H4 (cell line): ENCODE results near the gene DNAJB8. TPM values are rescaled to one million over a fixed set of nuclear protein-coding genes. Genes with fewer than 3 reads are reported as not detected.

Source experiments
- DNase-seq: peaks from one replicate; pipeline ENCODE4 v3.0.0-alpha.2; 2015; ENCODE audit warnings: low spot score
- total RNA-seq: library from RNA; depleted of rRNA; stranded (reverse); fragments of >200 nt; shearing (Covaris generic); gene quantifications from 2 replicates; pipeline ENCODE4 v1.2.3, GENCODE V29; 2014

The DNAJB8 gene
- total RNA-seq, 1 experiment from 2014 or later, result not detected

DNA sequence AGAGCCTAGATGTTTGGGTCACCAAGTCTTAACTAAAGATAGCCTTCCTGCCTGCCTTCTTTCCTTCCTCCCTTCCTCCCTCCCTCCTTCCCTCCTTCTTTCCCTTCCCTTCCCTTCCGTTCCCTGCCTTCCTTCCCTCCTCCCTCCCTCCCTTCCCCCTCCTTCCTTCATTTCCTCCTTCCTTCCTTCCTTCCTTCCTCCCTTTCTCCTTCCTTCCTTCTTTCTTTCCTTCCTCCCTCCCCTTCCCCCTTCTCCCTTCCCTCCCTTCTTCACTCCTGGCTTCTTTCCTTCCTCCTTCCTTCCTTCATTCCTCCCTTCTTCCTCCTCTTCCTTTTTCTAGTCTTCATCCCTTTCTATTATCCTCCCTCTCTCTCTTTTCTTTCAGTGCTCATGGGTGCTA lies 2.0 kb downstream of the DNAJB8 start:
- no peak for DNase-seq

DNA sequence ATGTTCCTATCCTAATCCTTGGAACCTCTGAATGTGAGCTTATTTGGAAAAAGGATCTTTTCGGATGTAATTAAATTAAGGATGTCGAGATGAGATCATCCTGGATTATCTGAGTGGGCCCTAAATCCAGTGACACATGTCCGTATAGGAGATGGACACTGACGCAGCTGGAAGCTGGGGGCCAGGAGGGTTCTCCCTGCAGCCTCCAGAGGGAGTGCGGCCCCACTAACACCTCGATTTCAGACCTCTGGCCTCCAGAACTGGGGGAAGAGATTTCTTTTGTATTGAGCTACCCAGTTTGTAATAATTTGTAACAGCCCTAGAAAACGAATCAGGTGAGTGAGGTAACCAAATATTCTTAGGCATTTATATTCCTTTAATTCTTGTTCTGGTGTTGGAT lies 2.5 kb downstream of the DNAJB8 start:
- DNase-seq, result no peak

DNA sequence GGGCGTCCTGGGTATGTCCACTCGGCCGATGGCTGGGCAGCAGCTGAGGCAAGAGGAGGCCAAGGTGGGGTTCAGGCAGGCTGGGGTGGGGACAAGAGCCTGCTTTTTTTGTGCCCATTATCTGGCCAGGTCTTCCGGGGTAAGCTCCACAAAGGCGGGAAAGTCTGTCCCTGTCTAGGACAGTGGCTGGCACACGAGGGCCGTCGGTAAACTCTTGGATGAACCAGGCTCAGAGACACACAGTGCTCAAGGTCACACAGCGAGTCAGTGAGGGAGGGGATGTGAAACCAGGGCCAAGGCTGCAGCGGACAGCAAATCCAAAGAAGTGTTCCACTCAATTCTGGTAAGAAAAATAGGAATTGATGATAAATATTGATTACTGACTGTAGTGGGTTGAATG lies 2.9 kb downstream of the DNAJB8 start:
- DNase-seq, result no peak

DNA sequence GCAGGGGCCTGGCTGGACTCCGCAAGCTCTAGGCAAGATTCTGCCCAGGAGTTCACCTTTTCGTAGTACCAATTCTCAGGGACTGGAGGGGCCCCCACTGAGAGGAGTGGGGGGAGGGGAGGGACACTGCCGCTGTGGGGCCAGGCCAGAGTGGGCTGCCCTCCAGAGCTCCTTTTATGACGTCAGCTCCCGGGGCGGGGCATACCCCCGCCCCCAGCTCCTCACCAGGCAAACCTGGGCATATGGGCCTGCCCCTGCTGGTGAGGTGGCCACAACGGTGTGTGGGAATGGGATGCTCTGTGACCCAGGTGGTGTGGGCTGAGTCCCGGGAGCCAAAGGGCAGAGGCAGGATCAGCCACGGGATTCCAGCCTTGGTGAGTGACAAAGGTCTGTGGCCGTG lies 3.3 kb downstream of the DNAJB8 start:
- DNase-seq, result no peak

DNA sequence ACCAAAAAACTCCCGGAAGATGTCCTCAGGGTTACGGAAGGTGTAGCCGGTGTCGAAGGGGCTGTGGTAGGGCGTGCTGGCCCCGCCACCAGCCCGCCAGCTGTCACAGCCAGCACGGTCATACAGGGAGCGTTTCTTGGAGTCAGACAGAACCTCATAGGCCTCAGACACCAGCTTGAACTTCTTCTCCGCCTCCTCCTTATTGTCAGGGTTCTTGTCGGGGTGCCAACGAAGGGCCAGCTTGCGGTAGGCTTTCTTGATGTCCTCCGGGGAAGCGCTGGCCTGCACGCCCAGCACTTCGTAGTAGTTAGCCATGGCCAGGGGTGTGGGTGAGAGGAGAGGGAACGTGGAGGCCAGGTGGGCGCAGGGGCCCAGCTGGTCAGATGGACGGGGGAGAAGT lies 3.8 kb downstream of the DNAJB8 start:
- DNase-seq, result no peak

DNA sequence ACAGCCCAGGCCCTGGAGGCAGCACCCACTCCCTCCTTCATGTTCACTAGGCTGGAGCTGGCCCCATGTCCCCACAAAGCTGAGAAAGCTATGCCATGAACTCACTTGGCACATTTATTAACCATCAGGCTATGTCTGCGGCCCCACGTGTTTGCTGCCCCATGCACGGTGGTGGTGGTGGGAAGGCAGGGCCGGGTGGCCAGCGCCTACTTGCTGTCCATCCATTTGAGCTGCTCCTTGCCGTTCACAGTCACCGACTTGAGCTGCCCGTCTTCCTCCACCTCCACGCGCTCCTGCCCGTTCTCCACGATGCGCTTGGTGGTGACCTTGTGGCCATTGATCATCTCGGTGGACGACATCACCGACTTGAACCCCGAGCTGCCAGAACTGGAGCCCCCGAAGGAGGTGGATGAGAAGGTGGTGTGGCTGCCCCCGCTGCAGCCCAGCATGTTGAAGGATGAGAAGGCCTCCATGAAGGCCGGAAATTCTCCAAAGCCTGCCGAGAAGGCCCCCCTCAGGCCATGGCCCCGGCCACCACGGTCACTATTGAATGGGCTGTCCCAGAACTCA lies 4.3 kb downstream of the DNAJB8 start:
- DNase-seq, result no peak

DNA sequence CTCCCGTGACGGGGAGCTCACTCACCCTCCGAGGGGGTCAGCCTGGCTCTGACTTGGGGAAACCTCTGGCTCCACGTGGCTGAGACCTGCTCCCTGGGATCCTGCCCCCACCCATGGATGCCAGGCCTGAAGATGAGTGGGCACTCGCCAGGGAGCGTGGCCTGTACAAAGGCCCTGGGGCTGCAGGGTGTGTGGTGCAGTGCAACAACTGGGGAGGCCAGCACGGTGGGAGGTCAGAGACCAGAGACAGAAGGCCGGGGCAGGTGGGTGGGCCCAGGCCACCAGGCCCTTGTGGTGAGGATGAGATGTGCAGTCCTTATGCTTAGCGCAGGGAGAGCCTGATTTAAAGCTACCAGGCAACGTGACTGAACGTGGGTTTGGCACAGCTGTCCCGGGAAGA lies 5.0 kb downstream of the DNAJB8 start:
- DNase-seq, result no peak

DNA sequence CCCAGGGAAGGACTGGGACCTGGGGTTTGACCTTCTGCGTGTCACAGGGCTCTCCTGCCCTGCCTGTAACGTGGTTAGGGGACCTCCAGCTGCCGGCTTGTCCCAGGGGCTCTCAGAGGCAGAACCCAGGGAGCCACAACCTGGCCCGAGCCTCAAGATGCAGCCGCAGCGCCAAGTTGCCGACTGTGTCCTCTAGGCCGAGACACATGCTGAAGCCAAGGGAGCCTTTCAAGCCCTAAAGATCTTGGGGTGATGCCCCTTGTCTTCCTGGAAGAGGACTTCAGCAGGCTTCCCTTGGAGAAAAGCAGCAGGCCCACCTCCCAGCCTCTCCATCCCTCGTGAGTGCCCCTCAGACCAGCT lies 7.2 kb downstream of the DNAJB8 start:
- DNase-seq, result no peak

DNA sequence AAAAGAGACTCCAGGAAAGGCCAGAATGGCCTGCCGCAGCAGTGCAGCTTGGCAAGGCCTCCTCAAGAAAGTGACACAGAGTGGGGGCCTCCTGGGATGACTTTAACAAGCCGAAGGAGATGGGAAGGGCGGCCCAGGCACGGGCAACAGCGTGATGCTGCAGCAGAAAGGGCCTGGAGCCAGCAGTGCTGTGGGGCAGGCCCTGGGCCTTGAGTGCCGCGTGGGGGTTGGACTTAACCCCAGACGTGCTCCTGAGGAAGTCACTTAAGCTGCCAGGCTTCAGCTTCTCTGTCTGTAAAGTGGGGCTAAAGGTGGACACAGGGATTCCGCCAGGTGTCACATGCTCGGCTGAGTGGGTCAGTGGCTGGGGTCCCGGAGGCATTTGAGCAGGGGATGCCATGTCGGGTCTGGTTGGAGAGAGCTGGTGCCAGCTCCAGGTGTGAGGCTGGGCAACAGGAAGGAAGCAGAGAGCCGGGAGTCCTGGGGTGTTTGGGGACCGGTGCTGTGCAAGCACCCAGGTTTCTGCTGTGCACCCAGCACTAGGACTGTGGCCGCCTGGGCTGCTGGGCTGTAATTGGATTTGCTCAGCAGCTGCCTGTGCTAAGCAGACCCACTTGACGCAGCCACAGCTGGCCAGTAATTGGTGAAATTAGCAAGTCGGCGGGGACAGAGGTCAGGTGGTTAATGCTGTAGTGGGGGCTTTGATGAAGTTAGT lies 7.8 kb downstream of the DNAJB8 start:
- no peak for DNase-seq

DNA sequence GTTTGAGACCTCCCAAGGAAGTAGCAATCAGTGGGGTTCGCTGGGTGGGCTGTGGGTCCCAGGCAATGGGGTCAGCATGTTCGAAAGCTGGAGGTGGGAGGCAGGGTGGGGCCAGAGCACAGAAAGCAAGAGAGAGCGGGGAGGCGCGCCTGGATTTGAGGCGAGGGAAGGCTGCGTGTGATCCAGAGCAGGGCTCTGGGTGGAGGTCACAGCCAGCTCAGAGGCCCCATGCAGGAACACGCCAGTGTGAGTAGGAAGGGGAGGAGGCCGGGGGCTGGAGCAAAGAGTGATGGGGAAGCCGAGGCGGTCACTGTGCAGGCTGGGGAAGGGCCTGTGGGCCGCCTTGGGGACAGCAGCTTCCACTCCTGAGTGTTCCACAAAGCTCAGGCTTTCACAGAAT lies 8.8 kb downstream of the DNAJB8 start:
- DNase-seq, result no peak

DNA sequence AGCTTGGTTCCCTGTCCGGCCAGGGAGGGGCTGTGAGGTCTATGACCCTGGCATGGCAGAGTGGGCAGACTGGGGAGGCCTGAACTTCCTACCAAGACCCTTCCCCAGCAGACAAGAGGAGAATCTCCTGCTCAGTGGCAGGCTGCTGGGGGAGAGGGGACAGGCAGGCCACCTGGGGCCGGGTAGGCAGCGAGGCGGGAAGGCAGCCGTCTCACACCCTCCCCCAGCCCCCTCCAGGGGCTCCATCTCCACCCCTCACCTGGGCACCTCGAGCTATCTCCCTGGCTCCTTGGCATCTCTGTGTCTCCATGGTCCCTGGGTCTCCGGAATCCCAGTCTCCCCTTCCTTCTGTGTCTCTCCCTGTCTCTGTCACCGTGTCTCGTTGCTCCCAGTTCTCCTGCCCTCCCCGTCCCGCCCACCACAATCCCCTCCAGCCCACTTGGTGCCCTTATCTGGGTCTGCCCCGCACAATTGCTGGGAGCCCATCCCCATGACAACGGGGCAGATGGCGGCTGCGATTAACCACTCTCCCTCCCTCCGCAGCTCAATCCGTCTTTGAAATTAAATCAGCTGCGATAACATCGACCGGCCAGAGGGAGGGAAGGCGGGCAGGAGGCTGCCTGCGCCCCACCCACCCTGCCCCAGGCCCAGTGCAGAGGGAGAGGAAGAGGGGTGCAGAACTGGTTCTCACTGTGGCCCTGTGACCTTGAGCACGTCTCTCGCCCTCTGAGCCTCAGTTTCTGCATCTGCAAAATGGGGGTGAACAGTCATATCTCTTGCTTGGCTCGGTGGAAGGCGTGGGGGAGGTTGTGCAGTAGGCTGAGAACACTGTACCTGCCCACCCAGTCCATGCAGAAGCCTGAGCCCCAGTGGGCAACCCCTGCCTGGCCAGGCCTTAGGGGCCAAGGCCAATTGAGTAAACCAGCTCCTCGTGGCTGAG lies 9.6 kb downstream of the DNAJB8 start:
- DNase-seq, result no peak

DNA sequence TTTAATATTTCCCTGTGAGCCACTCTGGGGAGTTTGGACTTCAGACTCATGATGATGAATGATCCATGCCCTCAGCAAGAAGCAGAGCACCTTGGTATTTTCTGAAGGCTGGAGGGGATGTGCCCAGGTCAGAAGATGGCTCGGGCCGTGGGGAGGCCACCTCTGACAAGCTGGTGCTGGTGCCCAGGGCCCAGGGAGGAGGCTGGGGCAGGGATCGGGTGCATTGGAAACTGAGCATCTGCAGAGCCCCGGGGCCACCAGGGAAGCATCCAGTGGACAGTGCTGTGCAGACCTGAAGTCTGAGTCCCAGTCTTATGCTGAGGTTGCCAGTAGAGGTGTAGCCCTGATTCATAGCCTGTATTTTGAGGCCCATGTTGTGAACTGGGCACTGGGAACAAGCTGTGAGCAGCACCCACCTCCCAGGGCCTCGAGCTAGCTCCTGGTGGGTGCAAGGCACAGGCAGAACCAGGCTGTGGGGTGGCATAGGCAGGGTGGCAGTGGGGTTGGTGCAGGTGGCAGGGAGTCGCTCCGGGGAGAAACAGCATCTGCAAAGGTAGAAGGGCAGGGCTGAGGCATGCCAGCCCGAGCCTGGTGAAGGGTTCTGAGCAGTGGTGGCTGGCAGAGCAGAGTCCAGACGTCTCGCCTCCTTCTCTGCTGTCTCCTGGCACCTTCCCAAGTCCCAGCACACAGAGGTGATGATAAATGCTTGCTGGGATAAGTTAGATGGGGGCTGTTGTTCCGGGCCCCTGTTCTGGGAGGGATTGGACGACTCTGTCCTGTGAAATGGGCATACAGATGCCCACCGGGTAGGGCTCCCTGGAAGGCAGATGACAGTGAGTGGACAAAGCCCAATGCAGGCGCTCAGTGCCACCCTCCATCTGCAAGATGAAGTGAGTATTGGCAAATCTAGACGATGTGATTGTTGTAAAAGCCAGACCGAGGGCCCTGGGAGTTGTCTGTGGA lies 10.6 kb downstream of the DNAJB8 start:
- no peak for DNase-seq

DNA sequence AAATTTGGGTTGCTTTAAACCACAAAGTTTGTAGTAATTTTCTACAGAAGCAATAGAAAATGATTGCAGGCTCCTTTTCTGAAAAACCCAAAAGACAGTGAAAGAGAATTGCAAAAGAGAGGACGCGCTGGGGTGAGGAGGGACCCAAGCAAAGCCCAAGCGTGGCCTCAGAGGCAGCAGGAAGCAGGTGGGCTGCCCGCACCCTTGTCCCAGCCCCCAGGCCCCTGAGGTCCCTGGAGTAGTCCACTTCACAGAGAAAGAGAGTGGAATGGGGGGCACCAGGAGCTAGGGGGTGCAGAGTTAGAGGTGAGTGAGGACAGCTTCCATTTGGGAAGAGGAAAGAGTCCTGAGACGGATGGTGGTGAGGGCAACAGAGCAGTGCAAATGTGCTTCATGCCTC lies 11.6 kb downstream of the DNAJB8 start:
- no peak for DNase-seq

DNA sequence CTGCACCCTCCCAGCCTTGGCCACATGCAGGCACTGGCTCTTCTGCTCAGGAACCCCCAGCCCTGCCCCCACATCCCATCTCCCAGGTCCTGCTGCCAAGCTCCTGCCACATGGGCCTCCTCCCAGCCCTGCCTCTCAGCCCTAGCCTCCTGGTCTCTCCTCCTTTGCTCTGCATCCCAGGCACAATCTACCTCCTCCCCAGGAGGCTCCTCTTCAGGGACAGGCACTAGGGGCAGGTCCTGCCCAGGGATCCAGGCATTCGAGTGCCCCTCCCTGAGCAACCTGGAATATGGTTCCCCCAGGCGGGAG lies 12.4 kb downstream of the DNAJB8 start:
- no peak for DNase-seq

DNA sequence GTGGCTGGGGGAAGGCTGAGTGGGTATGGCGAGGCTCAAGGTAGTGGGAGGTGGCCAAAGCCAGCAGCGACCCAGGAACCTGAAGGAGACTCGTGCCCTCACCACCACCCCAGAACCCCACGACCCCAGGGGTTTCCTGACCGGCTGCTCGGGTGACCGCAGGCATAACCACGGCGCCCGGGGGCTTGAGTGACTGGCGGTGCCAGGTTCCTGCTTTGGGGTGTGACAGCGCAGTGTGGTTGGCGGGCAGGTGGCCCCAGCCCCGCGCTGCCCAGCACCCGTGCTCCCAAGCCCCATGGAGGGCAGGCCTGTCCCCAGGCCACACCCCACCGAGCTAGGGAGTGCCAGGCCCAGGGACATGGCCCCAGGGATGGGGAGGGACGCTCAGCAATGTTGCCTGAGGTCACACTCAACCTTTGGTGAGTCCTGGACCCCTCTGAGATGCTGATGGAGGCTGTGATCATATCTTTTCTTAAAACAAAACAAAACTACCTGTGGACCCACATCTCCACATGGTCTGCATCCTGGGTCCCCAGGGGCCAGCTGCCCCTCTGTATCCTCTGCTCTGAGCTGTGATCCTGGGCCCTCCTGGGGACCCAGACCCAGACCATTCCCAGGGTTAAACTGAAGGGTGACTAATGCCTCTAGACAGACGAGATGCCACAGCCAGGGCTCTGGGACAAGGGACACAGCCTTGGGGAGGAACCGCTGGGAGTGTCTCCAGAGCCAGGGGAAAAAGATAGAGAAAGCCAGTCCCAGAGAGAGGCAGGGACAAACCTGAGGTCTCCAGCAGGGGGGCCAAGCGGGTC lies 13.0 kb downstream of the DNAJB8 start:
- DNase-seq, result no peak

DNA sequence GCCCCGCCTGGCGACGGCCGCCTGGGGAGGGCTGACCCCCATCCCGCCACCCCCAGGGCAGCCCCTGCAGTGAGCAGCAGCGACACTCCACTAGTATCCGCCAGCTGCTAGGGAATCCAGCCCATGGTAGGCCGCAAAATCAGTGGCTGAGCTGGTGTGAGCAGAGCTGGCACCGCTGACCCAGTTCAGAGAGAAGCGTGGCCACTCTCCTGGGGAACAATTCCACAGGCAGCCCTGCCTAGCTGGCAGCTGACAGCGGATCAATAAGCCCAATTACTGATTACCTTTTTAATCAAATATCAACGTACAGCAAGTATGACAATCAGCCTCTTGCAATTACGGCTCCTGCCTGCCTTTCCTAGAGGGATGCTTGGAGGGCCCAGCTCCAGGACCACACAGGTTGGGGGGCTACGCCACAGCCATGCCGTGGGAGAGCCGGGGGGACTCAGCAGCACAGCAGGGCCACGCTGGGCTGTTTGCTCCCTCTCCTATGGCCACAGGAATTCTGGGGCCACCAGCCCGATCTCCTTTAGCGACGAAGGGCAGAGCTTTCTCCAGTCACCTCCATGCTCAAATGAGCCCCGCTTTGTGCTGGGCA lies 13.9 kb downstream of the DNAJB8 start:
- no peak for DNase-seq

DNA sequence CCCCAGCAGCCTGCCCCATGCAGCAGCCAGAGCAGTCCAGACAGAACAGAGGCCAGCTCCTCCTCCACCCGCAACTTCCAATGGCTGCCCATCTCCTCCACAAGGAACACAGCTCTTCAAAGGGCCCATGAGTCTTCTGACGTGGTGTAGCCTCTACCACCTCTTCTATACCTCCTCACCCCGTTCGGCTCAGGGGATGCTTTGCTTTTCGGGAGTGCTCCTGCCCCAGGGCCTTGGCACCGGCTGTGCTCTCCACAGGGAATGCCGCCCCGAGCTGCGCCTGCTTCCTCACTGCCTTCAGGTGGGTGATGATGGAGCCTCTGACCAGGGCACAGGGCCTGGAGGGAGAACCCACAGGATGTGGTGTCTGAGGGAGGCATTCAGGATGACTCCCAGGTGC lies 14.6 kb downstream of the DNAJB8 start:
- no peak for DNase-seq

DNA sequence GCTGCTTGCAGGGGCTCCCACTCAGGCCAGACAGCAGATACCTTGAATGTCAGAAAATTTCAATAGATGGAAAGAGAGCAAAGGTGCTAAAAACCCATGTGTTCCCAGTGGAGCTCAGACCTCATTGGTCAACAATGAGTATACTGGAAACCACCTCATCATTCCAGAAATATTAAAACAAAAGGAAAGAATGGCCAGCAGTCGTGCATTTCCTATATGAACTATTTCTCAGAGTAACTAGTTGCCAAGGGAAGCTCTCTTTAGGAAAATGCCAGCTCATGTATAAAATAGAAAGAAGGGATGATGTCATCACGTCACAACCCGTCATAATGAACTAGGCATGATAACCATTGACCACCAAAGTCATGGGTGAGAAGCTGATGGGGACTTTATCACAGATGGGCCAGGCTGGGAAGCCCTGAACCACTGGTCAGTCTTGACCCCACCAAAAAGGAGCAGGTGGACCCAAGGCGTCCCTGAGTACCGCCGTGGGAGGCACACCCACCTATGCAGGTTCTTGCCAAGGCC lies 17.5 kb downstream of the DNAJB8 start:
- DNase-seq, result no peak

DNA sequence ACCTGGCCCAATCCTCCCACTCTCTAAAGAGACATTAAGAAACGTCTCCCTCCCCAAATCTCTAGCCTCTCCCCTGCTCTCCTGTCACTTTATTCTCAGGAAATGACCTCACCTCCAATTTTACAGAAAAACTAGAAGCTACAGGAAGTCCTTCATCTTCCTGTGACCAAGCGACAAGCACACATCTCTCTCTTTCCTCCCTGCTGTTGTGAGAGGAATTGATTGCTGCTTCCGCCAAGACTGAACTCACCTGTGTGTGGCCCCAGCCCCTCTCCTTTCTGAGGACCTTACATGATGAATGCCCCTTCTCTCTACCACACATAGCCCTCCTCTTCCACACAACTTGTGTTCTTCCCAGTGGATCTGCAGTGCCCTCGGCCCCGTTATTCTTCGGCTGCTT lies 18.2 kb downstream of the DNAJB8 start:
- no peak for DNase-seq

DNA sequence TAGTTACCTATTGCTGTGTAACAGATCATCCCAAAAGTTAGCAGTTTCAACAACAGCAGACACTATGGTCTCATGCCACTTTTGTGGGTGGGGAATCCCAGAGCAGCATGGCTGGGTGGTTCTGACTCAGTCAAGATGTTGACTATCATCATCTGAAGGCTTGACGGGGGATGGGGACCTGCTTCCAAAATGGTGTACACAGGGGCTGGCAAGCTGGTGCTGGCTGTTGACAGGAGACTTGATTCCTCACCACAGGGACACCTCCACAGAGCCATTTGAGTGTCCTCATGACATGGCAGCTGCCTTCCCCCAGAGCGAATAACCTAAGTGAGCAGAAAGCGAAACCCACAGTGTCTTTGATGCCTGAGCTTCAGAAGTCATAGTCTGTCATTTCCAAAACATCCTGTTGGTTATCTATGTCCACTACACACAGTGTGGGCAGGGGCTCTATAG lies 19.1 kb downstream of the DNAJB8 start:
- DNase-seq, result no peak
